IPS-NIHi7 (cell line): ENCODE measurements around the gene STRADA.

Experiments used
- DNase-seq: peaks from one replicate; pipeline ENCODE4 v3.0.0; 2012; ENCODE audit warnings: mixed read lengths; ENCODE audit errors: extremely low spot score

STRADA gene

DNA sequence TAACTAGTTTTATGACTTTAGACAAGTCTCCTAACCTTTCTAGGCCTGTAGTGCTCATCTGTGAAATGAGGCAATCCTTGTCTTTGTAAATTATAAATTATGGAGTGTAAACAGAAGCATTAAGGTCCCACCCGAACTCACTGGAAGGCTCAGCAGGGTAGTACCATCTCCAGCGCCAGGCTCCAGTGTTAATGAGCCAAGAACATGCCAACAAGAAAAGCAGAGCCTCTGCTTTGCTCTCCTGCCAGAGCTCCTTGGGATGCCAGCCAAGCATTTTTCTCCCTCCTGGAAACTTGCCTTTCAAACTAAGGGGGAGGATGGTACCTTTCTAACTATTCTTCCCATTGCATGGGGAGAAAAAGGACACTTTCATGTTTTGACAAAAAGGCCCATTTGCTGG is 56.6 kb downstream of the STRADA start:
- DNase-seq, result no peak

DNA sequence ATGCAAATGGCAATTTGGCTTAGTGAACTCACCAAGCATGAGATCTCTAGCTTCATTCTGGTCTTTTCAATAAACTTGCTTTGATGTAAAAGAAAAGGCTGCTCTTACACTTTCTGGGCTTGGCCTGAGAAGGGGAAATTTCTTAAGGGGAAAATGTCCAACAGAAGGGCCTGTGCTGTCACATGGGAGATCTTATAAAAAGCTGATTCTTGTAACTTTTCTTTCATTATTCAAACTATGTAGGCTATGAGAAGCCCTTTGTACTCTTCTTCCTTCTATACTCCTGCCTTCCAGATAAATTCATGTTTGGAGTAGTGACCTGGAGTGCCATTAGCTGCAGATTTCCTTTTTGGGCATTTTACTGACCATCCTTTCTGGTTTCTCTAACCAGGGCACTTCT is 58.6 kb downstream of the STRADA start:
- DNase-seq, result no peak

DNA sequence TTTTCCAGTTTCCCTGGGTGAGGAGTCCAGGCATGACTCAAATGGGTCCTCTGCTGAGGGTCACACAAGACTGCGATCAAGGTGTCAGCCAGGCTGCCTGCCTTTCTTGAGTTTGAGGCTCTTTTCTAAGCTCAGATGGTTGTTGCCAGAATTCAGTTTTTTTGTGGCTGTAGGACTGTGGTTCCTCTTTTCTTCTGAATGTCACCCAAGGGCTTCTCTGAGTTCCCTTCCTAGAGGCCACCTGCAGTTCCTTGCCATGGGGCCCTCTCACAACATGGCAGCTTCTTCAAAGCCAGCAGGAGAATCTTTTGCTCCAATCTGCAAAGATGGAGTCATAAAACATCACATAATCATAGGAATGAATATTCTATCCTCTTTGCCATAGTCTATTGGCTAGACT is 59.2 kb downstream of the STRADA start:
- DNase-seq, result no peak

DNA sequence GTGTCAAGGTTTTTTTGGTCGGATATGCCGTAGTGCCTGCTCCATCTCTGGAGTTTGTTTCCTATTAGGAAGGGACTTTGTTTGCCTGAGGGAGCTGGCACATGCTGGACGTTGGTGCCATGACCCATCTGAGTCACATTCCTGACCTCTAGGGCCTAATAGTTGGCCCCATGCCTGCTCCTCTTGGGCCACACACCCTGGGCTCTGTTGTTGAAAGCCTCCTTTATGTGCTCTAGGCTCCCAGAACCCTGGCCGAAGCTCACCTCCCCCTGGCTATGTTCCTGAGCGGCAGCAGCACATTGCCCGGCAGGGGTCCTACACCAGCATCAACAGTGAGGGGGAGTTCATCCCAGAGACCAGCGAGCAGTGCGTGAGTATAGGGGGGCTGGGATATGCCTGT is 60.1 kb downstream of the STRADA start:
- DNase-seq, result no peak

DNA sequence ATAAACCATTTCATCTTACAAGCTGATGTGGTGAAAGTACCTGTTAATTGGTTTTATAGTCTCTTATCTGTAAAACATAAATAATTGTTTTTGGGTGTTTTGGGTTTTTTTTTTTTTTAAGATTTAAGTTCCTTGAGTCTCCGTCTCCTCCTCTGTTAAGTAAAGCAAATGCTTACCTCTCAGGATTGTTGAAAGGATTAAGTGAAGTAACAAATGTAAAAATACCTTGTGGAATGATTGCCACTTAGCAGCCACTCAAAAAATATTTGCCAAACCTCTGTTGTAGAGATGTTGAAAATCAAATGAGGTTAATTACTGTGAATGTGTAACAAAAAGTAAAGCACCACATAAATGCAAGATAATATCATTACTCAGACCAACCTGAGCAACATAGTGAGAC is 60.9 kb downstream of the STRADA start:
- no peak for DNase-seq

DNA sequence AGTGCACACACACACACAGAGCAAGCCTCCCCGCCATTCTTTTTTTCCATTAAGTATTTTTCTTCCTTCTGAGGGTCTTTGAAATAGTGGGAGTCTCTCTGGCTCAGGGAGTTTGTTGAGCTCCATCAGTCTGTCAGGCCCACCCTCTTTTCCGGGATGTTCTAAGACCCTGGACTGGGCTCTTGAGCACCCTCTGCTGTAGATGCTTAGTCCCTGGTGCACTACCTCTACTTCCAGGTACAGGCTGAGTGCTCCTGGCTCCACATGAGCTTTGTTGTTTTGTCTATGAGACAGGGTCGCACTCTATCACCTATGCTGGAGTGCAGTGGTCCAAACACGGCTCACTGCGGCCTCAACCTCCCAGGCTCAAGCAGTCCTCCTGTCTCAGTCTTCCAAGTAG is 62.4 kb downstream of the STRADA start:
- peak; percentile 66 for DNase-seq

DNA sequence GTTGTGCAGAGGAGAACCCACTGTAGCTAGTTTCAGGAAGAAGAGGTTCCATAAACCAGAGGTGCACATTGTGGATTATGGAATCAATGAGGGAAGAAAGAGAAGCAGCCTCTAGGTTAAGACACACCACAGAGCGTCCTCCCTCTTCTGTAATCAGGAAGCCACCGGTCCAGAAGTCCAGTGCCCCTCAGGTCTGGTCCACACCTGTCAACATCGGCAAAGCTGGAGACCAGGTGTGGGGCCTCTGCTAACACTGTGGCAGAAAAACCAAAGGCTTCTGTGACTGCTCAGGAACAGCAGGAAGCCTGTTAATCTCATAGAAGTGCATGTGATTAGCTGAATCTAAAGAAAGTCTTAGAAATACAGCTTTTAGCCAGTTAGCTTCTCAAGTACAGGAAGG is 65.0 kb downstream of the STRADA start:
- no peak for DNase-seq

DNA sequence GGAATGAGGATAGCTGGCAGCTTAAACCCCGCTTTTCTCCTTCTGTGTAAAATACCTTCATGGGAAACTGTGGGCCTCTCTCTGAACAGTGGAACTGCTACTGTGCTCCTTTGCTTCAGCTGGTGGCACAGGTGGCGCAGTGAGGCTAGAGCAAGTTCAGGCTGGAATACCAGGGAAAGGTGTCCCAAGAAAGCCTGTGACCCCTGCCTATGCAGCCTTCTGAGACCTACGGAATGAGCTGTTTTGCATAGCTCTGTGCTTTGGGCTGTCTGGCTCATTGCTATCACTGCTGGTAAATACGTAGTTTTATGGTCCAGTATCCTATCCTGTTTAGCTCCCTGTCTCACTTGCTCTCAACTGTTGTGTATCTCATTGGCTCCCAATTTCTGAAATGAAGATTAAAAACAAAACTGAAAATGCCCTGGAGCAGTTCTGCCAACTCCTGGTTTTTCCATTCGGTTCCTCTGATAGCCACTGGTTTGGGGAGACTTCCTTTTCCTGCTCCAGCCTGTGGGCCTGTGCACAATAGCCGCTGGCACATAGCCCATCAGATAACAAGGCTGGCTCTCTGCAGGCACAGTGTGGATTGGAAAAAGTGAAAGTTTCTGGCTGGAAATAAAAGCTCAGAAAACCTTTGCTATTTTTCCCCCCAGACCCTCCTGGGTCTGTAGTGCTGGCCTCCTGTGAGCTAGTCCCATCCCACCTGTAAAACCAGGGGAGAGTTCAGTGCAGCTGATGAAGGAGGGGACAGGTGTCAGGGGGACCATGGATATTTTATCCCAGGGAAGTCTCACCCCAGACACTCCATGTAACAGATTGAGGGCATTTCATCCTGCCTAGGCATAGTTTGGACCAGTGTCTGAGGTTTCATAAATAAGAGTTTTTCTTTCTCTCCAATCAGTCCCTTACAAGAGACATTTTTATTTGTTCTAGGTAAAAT is 65.7 kb downstream of the STRADA start:
- DNase-seq, result no peak

DNA sequence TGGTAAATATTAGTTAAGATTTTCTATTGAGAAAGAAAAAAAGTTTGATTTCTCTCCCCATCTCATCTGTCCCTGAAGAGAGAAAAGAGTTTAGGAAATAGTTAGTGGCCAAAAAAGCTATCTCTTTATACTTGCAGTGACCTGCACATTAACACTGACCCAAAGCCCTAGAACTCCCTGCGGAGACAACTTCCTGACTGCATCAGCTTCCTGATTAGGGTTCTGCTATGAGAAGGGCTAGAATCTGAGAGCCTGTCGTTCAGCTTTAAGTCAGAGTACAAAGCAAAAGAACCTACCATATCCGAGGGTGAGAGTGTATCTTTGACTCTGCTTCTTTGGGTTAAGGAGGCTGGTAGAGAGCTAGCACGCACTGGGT is 66.4 kb downstream of the STRADA start:
- peak; percentile 35 for DNase-seq

DNA sequence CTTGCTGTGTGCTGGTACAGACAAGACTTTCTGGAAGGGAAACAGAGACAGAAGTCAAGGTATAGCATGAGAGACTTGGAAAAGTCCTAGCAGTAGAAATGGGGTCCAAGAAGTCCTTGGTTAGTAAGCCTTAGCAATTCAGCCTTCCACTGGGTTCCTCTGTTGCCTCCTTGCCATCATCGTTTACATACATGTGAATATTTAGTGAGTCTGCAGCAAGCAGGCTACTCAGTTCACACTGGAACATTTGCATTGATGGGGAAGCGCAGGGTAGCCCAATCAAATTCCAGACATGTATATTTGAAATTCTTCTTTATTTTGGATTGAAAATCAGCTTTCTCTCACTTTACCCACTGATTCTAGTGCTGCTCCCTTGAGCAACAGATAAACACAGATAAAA is 68.7 kb downstream of the STRADA start:
- DNase-seq, result no peak

DNA sequence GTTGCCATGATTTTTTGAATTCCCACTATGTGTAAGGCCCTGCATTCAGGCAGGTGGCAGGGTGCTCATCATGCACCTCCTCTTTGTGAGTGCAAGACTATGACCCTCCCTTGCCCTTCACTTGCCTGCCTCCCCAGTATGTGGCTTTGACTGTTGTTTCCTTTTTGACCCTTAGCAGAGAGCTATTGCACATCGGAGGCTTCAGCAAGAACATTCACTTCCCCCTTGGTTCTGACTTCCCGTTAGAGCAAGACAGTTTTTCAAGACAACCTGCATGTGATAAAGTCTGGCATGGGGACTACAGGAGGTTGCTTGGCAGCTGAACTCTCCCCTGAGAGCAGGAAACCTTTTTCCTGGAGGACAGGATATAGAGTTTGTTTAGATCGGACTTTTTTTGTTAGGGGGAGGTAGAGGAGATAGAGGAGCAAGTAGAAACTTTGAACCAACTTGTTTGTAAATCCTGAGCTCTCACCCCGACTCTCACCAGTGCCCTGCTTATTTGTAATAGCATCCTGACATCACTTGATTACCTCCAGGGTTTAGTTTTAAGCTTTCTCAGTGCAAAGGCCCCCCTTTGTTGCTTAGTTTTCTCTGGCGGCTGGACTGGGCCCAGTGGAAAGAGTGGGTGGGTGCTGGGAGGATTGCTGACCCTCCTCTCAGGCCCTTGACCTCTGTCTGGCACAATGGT is 75.9 kb downstream of the STRADA start:
- no peak for DNase-seq

DNA sequence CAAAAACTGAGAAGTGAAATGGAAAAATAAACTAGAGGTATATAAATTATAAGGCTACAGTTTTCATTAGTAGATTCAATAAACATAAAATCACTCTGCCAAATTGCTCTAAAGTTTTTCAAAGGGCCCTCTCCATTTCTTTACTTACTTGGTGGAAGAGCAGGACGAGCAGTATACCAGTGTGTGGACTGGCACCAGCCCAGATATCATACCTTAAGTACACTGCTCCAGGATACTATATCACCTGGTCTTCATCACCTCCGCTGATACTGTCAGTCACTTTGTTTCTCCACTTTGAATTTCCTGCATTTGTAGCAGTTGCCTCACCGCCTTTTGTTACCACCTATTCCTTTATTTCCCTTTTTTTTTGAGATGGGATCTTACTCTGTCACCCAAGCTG is 81.7 kb downstream of the STRADA start:
- DNase-seq, result no peak

DNA sequence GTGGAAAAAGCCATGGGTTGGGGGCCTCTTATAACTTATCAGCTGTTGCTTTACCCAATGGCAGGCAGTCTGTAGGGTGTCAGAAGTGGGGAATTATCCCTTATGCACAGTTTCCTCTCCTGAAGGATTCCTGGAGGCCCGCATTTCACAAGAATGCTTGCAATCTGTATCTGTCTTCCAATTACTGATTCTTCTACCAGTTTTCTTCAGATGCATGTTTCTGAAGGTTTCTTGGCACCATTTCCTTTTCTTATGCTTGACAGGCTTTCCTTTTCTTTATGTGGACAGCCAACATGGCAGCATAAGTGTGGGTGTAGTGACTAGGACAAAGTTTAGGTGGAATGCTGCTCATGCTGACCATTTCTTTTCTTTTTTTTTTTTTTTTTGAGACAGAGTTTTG is 83.2 kb downstream of the STRADA start:
- no peak for DNase-seq

DNA sequence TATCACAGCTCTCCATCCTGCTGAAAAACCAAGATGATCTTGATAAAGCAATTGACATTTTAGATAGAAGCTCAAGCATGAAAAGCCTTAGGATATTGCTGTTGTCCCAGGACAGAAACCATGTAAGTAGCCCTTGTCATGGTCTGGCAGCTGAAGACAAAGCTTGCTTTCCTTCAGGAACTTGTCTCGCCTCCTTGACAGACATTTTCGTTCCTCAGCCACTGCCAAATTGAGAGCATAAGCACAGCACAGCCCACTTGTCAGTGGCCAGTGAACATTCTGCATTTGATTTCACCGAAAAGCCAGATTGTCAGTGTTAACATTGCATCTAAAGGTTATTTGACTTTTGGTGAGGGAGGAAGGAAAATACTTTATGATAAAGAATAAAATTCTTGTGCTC is 83.8 kb downstream of the STRADA start:
- DNase-seq, result no peak

DNA sequence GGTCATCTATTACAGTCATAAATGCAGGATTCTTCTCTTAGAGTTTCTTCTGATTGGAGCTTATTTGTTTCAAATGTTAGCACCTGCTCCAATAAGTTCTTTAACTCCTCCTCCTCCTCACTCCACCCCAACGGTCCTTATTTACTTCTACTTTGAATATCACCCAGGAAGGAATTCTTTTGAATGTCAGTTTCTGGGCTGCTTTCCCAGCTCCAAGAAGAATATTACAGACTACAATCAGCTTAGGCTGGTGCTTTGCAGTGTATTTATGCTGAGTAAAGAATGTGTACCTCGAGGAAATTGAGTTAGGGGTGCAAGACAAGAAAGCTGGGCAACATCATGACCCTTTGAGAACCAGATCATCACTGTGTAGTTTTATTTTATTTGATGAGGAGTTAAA is 88.5 kb downstream of the STRADA start:
- no peak for DNase-seq
